ENCODE data around the gene CYP27B1.

GRCh38 chr12:57735198-57735855 is 31.6 kb downstream of the CYP27B1 start:
- TF ChIP-seq CTCF (IDR thresholded peaks at IDR 0.05): no peak
- no peak for TF ChIP-seq POLR2AphosphoS5 (IDR thresholded peaks at IDR 0.05)
- no peak for TF ChIP-seq POLR2A (IDR thresholded peaks at IDR 0.05)

All from stomach (tissue), 4 donors.